ENCODE measurements around the gene SGK1. TPM values are rescaled to one million over a fixed set of nuclear protein-coding genes. Genes with fewer than 3 reads are reported as not detected.
A peak's percentile ranks its signal among the peaks of the same experiment; 100 is the strongest.

The SGK1 gene
- total RNA-seq, 4 donors from 2014 or later, result 46.2 to 1,239 (median 876) TPM

DNA sequence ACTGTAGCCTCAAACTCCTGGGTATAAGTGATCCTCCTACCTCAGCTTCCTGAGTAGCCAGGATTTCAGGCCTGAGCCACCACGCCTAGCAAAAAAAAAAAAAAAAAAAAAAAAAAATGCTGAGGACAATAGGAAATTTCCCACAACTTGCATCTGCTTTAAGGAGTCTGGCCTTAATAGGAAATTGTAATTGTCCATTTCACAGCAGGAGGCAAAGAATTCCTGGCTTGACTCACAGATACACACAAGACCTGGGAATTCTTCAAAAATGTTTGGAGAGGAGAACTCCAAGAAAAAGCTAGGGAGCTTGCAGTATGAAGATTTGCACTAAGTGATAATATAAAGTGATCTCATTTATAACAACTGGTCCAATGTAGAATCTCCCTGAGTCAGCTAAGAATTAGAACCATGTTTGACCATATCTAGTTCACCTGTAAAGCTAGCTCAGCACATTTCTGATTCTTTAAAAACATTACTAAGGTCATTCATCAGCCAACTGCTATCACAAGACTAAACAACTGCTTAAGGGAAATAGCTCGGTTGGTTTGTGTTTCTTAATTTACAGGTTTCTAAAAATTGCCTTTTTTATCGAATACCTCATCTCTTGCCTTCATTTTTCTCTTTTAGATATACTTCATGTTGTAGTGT lies 185.3 kb downstream of the SGK1 start:
- Histone ChIP-seq H3K9me3 (no peaks in the 10 kb centered on the region), H3K27me3 (no peaks in the 10 kb centered on the region), H3K4me3 (no peak overlapping the region), H3K27ac (no peak overlapping the region), H3K4me1 (no peaks in the 10 kb centered on the region), H3K36me3 (no peaks in the 10 kb centered on the region)
- in situ Hi-C loops (cut with MboI; ENCODE audit: low pct_ligation_motif_present in 1 of 4, low pct_unique_long_range_greater_than_20kb in 1 of 4, low sequenced_read_pairs in 3 of 4), result no loop called here
- TF ChIP-seq POLR2AphosphoS5 (IDR thresholded peaks at IDR 0.05) (no peak), POLR2A (IDR thresholded peaks at IDR 0.05) (no peak), EP300 (IDR thresholded peaks at IDR 0.05; ENCODE audit: low read depth) (no peak)
- TF ChIP-seq, protein P1, sequence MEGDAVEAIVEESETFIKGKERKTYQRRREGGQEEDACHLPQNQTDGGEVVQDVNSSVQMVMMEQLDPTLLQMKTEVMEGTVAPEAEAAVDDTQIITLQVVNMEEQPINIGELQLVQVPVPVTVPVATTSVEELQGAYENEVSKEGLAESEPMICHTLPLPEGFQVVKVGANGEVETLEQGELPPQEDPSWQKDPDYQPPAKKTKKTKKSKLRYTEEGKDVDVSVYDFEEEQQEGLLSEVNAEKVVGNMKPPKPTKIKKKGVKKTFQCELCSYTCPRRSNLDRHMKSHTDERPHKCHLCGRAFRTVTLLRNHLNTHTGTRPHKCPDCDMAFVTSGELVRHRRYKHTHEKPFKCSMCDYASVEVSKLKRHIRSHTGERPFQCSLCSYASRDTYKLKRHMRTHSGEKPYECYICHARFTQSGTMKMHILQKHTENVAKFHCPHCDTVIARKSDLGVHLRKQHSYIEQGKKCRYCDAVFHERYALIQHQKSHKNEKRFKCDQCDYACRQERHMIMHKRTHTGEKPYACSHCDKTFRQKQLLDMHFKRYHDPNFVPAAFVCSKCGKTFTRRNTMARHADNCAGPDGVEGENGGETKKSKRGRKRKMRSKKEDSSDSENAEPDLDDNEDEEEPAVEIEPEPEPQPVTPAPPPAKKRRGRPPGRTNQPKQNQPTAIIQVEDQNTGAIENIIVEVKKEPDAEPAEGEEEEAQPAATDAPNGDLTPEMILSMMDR (IDR thresholded peaks at IDR 0.05), result no peak
- 71 to 78% methylated on average over 2 to 3 of the region's 3 CpGs for WGBS, 2 donors (ENCODE audit: low coverage in 1 of 2)
- DNase-seq, result no peak
- intact Hi-C loops (cut with DNase I; ENCODE audit: low total_unique reads), result no loop called here

DNA sequence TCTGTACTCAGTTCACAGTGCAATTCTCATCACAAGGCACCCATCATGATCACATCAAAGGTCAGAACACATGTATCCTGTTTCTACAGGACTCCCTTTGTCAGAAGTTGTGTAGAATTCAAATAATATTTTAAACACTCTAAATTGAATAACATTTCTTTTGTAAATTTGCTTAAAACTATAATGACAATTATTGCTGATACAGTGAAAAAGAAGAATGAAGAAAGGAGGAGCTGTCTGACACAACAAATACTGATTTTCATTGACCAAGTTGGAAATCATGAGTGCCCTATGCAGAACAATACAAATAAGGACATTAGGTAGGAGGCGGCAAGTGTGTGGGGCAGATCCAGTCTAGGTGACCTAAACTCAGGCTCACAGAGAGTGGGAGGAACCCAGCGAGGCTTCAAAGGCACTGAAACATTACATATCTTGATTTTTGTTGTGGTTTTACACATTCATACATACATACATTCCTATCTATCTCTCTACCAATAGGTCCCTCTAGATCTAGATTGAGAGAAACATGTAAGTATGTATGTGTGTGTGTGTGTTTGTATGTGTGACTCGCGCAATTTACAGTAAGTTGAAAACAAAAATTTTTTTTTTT lies 186.3 kb downstream of the SGK1 start:
- no peak for TF ChIP-seq EP300 (IDR thresholded peaks at IDR 0.05; ENCODE audit: low read depth)
- TF ChIP-seq, protein P1 (IDR thresholded peaks at IDR 0.05), result no peak
- no peak for TF ChIP-seq POLR2A (IDR thresholded peaks at IDR 0.05)
- no peak for TF ChIP-seq POLR2AphosphoS5 (IDR thresholded peaks at IDR 0.05)

DNA sequence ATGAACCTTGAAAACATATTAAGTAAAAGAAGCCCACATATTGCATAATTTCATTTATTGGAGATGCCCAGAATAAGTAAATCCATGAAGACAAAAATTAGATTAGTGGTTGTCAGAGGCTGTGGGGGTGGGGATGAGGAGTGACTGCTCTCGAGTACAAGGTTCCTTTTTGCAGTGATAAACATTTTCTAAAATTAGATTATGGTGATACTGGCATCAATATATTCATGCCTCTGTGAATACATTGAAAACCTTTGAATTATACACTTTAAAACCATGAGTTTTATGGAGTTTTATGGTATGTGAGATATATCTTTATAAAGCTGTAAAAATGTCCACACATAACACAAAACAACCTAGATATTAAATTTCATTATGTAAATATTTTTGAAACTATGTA lies 189.8 kb downstream of the SGK1 start:
- TF ChIP-seq POLR2AphosphoS5 (IDR thresholded peaks at IDR 0.05) (no peak), EP300 (IDR thresholded peaks at IDR 0.05; ENCODE audit: low read depth) (no peak), POLR2A (IDR thresholded peaks at IDR 0.05) (no peak)
- TF ChIP-seq, protein P1 (IDR thresholded peaks at IDR 0.05), result no peak
- no peaks in the 10 kb centered on the region for H3K9me3 ChIP-seq
- no peak overlapping the region for H3K27ac ChIP-seq
- H3K4me1 ChIP-seq, result no peaks in the 10 kb centered on the region
- H3K27me3 ChIP-seq, result no peaks in the 10 kb centered on the region
- intact Hi-C loops (cut with DNase I; ENCODE audit: low total_unique reads), result no loop called here
- WGBS, 2 donors (ENCODE audit: low coverage in 1 of 2), result 16 to 21% methylated on average over 1 of the region's 1 CpG
- no peaks in the 10 kb centered on the region for H3K36me3 ChIP-seq
- no peak overlapping the region for H3K4me3 ChIP-seq
- DNase-seq, result no peak
- in situ Hi-C loops (cut with MboI; ENCODE audit: low pct_ligation_motif_present in 1 of 4, low pct_unique_long_range_greater_than_20kb in 1 of 4, low sequenced_read_pairs in 3 of 4), result no loop called here

More for the DNA sequence above, 186.3 kb downstream of the SGK1 start:
- Histone ChIP-seq H3K27me3 (no peaks in the 10 kb centered on the region), H3K27ac (no peak overlapping the region), H3K4me1 (no peaks in the 10 kb centered on the region), H3K9me3 (no peaks in the 10 kb centered on the region), H3K4me3 (no peak overlapping the region), H3K36me3 (no peaks in the 10 kb centered on the region)
- WGBS, 2 donors (ENCODE audit: low coverage in 1 of 2), result 90 to 97% methylated on average over 4 of the region's 4 CpGs
- in situ Hi-C loops (cut with MboI; ENCODE audit: low pct_ligation_motif_present in 1 of 4, low pct_unique_long_range_greater_than_20kb in 1 of 4, low sequenced_read_pairs in 3 of 4), result no loop called here
- DNase-seq, result no peak
- intact Hi-C loops (cut with DNase I; ENCODE audit: low total_unique reads), result no loop called here

DNA sequence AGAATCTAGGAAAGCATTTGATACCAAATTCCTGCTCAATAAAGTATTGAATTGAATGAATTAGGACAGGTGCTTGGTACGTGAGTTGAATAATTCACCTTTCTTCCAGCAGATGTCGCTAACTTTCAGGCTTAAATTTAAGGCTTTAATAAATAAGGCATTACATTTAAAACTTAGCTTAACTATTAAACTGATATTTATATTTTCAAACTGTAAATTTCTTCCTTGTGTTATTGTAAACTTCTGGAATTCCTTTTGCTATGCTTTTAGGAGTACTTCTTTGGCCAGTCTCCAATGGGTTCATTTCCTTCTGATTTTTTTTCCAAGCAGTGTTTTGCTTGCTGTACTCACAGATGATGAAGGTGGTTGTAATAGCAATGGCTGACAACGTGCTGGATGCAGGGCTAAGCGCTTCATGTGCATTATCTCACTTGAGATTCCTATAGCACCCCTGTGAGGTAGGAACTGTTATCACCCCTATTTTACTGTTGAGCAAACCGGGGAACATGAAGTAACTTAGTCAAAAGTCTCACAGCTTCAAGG lies 194.2 kb downstream of the SGK1 start:
- TF ChIP-seq POLR2A (IDR thresholded peaks at IDR 0.05), result no peak
- TF ChIP-seq, protein P1 (IDR thresholded peaks at IDR 0.05), result peak; percentile 58 to 78 (median 73)
- no peak for TF ChIP-seq POLR2AphosphoS5 (IDR thresholded peaks at IDR 0.05)
- TF ChIP-seq EP300 (IDR thresholded peaks at IDR 0.05; ENCODE audit: low read depth), result no peak
- no peaks in the 10 kb centered on the region for H3K27me3 ChIP-seq
- H3K9me3 ChIP-seq, result no peaks in the 10 kb centered on the region
- H3K4me3 ChIP-seq, result no peak overlapping the region
- intact Hi-C loops (cut with DNase I; ENCODE audit: low total_unique reads), result no loop called here
- WGBS, 2 donors (ENCODE audit: low coverage in 1 of 2), result 14 to 16% methylated on average over 5 of the region's 5 CpGs
- no peaks in the 10 kb centered on the region for H3K4me1 ChIP-seq
- no peaks in the 10 kb centered on the region for H3K36me3 ChIP-seq
- in situ Hi-C loops (cut with MboI; ENCODE audit: low pct_ligation_motif_present in 1 of 4, low pct_unique_long_range_greater_than_20kb in 1 of 4, low sequenced_read_pairs in 3 of 4), result no loop called here
- no peak for DNase-seq
- H3K27ac ChIP-seq, result no peak overlapping the region
